NB4 (cell line): Measurements from ENCODE around the gene CAPN14.

Source experiments
- MAX ChIP-seq: IDR thresholded peaks from 2 replicates; pipeline ENCODE4 v1.6.1; 2011; ENCODE audit warnings: low read depth, low read length
- TF ChIP-seq, protein P1 (sequence below): IDR thresholded peaks from one replicate; pipeline ENCODE4 v1.5.1; 2012; ENCODE audit warnings: low read depth, low read length

DNA sequence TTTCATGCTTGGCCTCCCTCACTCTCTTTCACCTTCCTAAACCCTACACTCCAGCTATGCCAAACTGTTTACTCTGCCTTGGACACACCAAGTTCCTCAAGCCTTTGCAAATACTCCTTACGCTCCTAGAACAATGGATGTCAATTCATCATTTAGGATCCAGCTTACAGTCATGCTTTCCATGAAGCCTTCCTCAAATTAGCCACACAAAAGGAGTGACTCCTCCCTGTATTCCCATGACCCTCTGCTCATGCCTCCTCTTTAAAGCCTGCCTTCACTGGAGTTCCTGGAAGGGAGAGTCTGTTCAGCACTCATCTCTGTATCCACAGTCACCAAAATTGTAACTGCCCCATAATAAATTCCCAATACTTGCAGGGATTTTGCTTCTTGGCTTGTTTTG lies 15.9 kb upstream of the CAPN14 start:
- TF ChIP-seq, protein P1, sequence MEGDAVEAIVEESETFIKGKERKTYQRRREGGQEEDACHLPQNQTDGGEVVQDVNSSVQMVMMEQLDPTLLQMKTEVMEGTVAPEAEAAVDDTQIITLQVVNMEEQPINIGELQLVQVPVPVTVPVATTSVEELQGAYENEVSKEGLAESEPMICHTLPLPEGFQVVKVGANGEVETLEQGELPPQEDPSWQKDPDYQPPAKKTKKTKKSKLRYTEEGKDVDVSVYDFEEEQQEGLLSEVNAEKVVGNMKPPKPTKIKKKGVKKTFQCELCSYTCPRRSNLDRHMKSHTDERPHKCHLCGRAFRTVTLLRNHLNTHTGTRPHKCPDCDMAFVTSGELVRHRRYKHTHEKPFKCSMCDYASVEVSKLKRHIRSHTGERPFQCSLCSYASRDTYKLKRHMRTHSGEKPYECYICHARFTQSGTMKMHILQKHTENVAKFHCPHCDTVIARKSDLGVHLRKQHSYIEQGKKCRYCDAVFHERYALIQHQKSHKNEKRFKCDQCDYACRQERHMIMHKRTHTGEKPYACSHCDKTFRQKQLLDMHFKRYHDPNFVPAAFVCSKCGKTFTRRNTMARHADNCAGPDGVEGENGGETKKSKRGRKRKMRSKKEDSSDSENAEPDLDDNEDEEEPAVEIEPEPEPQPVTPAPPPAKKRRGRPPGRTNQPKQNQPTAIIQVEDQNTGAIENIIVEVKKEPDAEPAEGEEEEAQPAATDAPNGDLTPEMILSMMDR = no peak
- TF ChIP-seq MAX = no peak
